A204.1 (cell line): ENCODE results near the gene GM2A.

ENCODE experiments used
- FAIRE-seq: peaks from 2 replicates; lab custom pipeline; 2012; peaks lifted over from hg19 to GRCh38; lab: Jason Lieb, UNC

Gene GM2A

GRCh38 chr5:151252762-151253604 is at the start of gene GM2A:
Gene GM2A (plus strand): TSS chr5:151253185. CDS start chr5:151253217, 32 bp downstream.
- peak; percentile 98 for FAIRE-seq

GRCh38 chr5:151204051-151204450 is 48.9 kb upstream of the GM2A start:
- no peak for FAIRE-seq

GRCh38 chr5:151205411-151205810 is 47.6 kb upstream of the GM2A start:
- no peak for FAIRE-seq

GRCh38 chr5:151208481-151208914 is 44.5 kb upstream of the GM2A start:
- no peak for FAIRE-seq

GRCh38 chr5:151212406-151212798 is 40.6 kb upstream of the GM2A start:
- FAIRE-seq, result no peak

- FAIRE-seq, result no peak
These were observed 39.0 kb upstream of the GM2A start for GRCh38 chr5:151213803-151214613.

GRCh38 chr5:151214614-151215545 is 38.1 kb upstream of the GM2A start:
- no peak for FAIRE-seq

- no peak for FAIRE-seq
These were observed 37.5 kb upstream of the GM2A start for GRCh38 chr5:151215546-151215880.

- no peak for FAIRE-seq
These were observed 36.2 kb upstream of the GM2A start for GRCh38 chr5:151216781-151217180.

- no peak for FAIRE-seq
These were observed 34.8 kb upstream of the GM2A start for GRCh38 chr5:151218177-151218576.

- no peak for FAIRE-seq
These were observed 33.8 kb upstream of the GM2A start for GRCh38 chr5:151219138-151219537.

GRCh38 chr5:151219789-151220188 is 33.2 kb upstream of the GM2A start:
- FAIRE-seq, result no peak

GRCh38 chr5:151221574-151221973 is 31.4 kb upstream of the GM2A start:
- no peak for FAIRE-seq

- FAIRE-seq, result no peak
These were observed 30.8 kb upstream of the GM2A start for GRCh38 chr5:151222054-151222789.

- no peak for FAIRE-seq
These were observed 30.1 kb upstream of the GM2A start for GRCh38 chr5:151222790-151223446.

- no peak for FAIRE-seq
These were observed 29.3 kb upstream of the GM2A start, which contains the start of gene CCDC69 for GRCh38 chr5:151223447-151224264. Gene CCDC69 (minus strand): TSS chr5:151224092. CDS start chr5:151223970, 122 bp downstream.

GRCh38 chr5:151224372-151224771 is 28.6 kb upstream of the GM2A start:
- no peak for FAIRE-seq

GRCh38 chr5:151225071-151225470 is 27.9 kb upstream of the GM2A start:
- FAIRE-seq, result no peak

- no peak for FAIRE-seq
These were observed 27.5 kb upstream of the GM2A start for GRCh38 chr5:151225475-151225874.

GRCh38 chr5:151227918-151228447 is 25.0 kb upstream of the GM2A start:
- FAIRE-seq, result no peak
